KOPT-K1 (cell line): ENCODE results near the gene UCP2.
"Not testable (repeated sequence)": the region's sequence is repeated elsewhere in the genome, so short reads cannot be mapped to it uniquely, and the experiment has no call there.

ENCODE experiments used
- H3K27ac ChIP-seq: fragments of 200-600 bp; sonication (generic); 2 replicates; pipeline ENCODE4 v1.5.1; 2016; ENCODE audit warnings: antibody characterized with exemption, mild to moderate bottlenecking, low read depth, low read length; ENCODE audit not compliant: poor library complexity, severe bottlenecking
- H3K36me3 ChIP-seq: fragments of 200-600 bp; sonication (generic); 2 replicates; pipeline ENCODE4 v1.5.1; 2017; ENCODE audit warnings: antibody characterized with exemption, mild to moderate bottlenecking, low read length, moderate library complexity; ENCODE audit not compliant: insufficient read depth
- H3K9me3 ChIP-seq: fragments of 200-600 bp; sonication (generic); 2 replicates; pipeline ENCODE4 v1.5.1; 2017; ENCODE audit warnings: antibody characterized with exemption, low read length, mild to moderate bottlenecking; ENCODE audit not compliant: insufficient read depth, poor library complexity, severe bottlenecking

Gene UCP2

GRCh38 chr11:73950869-73951710 is 31.6 kb downstream of the UCP2 start, which contains the start of gene DNAJB13:
DNAJB13 (plus strand) TSS chr11:73951026; CDS start chr11:73951070, 44 bp downstream.
- Histone ChIP-seq H3K27ac (no peak within 1 kb of the TSS), H3K36me3 (no peaks in the 10 kb centered on the region), H3K9me3 (no peaks in the 10 kb centered on the region)

GRCh38 chr11:73949912-73950311 is 32.7 kb downstream of the UCP2 start:
- Histone ChIP-seq H3K9me3 (no peaks in the 10 kb centered on the region), H3K36me3 (no peaks in the 10 kb centered on the region), H3K27ac (no peak overlapping the region)

GRCh38 chr11:73949246-73949645 is 33.4 kb downstream of the UCP2 start:
- H3K9me3 ChIP-seq: no peaks in the 10 kb centered on the region
- H3K27ac ChIP-seq: no peak overlapping the region
- H3K36me3 ChIP-seq: no peaks in the 10 kb centered on the region

- no peaks in the 10 kb centered on the region for H3K36me3 ChIP-seq
- H3K9me3 ChIP-seq: peaks cover 6% of the 10 kb centered on the region
Observed at GRCh38 chr11:73946798-73947458, 35.7 kb downstream of the UCP2 start.

GRCh38 chr11:73945396-73945795 is 37.2 kb downstream of the UCP2 start:
- H3K27ac ChIP-seq: no peak overlapping the region
- peaks cover 22% of the 10 kb centered on the region for H3K9me3 ChIP-seq

More at GRCh38 chr11:73946798-73947458, 35.7 kb downstream of the UCP2 start:
- no peak overlapping the region for H3K27ac ChIP-seq

GRCh38 chr11:73944901-73945300 is 37.7 kb downstream of the UCP2 start:
- no peaks in the 10 kb centered on the region for H3K36me3 ChIP-seq
- H3K27ac ChIP-seq: no peak overlapping the region
- peaks cover 23% of the 10 kb centered on the region for H3K9me3 ChIP-seq

More at GRCh38 chr11:73945396-73945795, 37.2 kb downstream of the UCP2 start:
- H3K36me3 ChIP-seq: no peaks in the 10 kb centered on the region

GRCh38 chr11:73944085-73944484 is 38.6 kb downstream of the UCP2 start:
- H3K9me3 ChIP-seq: peaks cover 29% of the 10 kb centered on the region
- no peak overlapping the region for H3K27ac ChIP-seq
- no peaks in the 10 kb centered on the region for H3K36me3 ChIP-seq

- peaks cover 48% of the 10 kb centered on the region for H3K9me3 ChIP-seq
- H3K36me3 ChIP-seq: no peaks in the 10 kb centered on the region; the same call in 1 of the 2 replicates
- no peak overlapping the region for H3K27ac ChIP-seq
Observed at GRCh38 chr11:73942010-73942409, 40.6 kb downstream of the UCP2 start.

- peaks cover 48% of the 10 kb centered on the region for H3K9me3 ChIP-seq
- H3K27ac ChIP-seq: no peak overlapping the region
- H3K36me3 ChIP-seq: no peaks in the 10 kb centered on the region; the same call in 1 of the 2 replicates
Observed at GRCh38 chr11:73940801-73941570, 41.7 kb downstream of the UCP2 start.

GRCh38 chr11:73939096-73939495 is 43.5 kb downstream of the UCP2 start:
- Histone ChIP-seq H3K9me3 (peaks cover 48% of the 10 kb centered on the region), H3K27ac (no peak overlapping the region), H3K36me3 (peaks cover 2% of the 10 kb centered on the region; the same call in 1 of the 2 replicates)

GRCh38 chr11:73936047-73936446 is 46.6 kb downstream of the UCP2 start:
- not testable (repeated sequence) for H3K27ac ChIP-seq
- H3K9me3 ChIP-seq: peaks cover 33% of the 10 kb centered on the region
- peaks cover 18% of the 10 kb centered on the region for H3K36me3 ChIP-seq

GRCh38 chr11:73932781-73933180 is 49.9 kb downstream of the UCP2 start:
- H3K36me3 ChIP-seq: peaks cover 24% of the 10 kb centered on the region

GRCh38 chr11:73931951-73932350 is 50.7 kb downstream of the UCP2 start:
- no peak overlapping the region for H3K27ac ChIP-seq
- H3K9me3 ChIP-seq: no peaks in the 10 kb centered on the region
- H3K36me3 ChIP-seq: peaks cover 32% of the 10 kb centered on the region

More at GRCh38 chr11:73932781-73933180, 49.9 kb downstream of the UCP2 start:
- Histone ChIP-seq H3K9me3 (peaks cover 7% of the 10 kb centered on the region), H3K27ac (no peak overlapping the region)

- no peak overlapping the region for H3K27ac ChIP-seq
- H3K9me3 ChIP-seq: no peaks in the 10 kb centered on the region
- H3K36me3 ChIP-seq: peaks cover 40% of the 10 kb centered on the region
Observed at GRCh38 chr11:73931039-73931645, 51.5 kb downstream of the UCP2 start.
